Endodermal cell (in vitro differentiated cells): ENCODE measurements around the gene CES4A. TPM values are rescaled to one million over a fixed set of nuclear protein-coding genes. Genes with fewer than 3 reads are reported as not detected.

ENCODE experiments used
- DNase-seq: peaks from one replicate; pipeline ENCODE4 v3.0.0-alpha.2; 2017
- H3K27ac ChIP-seq: 2 replicates; pipeline ENCODE4 v1.5.1; 2013; ENCODE audit warnings: mild to moderate bottlenecking, low read depth, low read length, moderate library complexity
- H3K27me3 ChIP-seq: 2 replicates; pipeline ENCODE4 v1.6.1; 2013; ENCODE audit warnings: mild to moderate bottlenecking, low read length, moderate library complexity; ENCODE audit not compliant: insufficient read depth, control insufficient read depth, poor library complexity, severe bottlenecking
- H3K36me3 ChIP-seq: 2 replicates; pipeline ENCODE4 v1.7.0; 2013; ENCODE audit warnings: mild to moderate bottlenecking, low read length, moderate library complexity; ENCODE audit not compliant: control insufficient read depth, insufficient read depth
- H3K4me1 ChIP-seq: one replicate; pipeline ENCODE4 v1.7.0; 2013; ENCODE audit warnings: low read length; ENCODE audit not compliant: control insufficient read depth, insufficient read depth
- H3K4me3 ChIP-seq: 2 replicates; pipeline ENCODE4 v1.5.1; 2013; ENCODE audit warnings: mild to moderate bottlenecking, low read length, moderate library complexity
- H3K9ac ChIP-seq: 2 replicates; pipeline ENCODE4 v1.6.1; 2013; ENCODE audit warnings: mild to moderate bottlenecking, low read length, moderate library complexity; ENCODE audit not compliant: poor library complexity, severe bottlenecking; ENCODE audit errors: extremely low read depth
- H3K9me3 ChIP-seq: 2 replicates; pipeline ENCODE4 v1.6.1; 2013; ENCODE audit warnings: mild to moderate bottlenecking, low read length, moderate library complexity; ENCODE audit not compliant: control insufficient read depth
- H3K27ac Mint-ChIP-seq: 2 replicates; pipeline ENCODE4 v1.8.0; 2020; ENCODE audit warnings: mixed read lengths
- H3K27me3 Mint-ChIP-seq: 2 replicates; pipeline ENCODE4 v1.8.0; 2021; ENCODE audit warnings: mild to moderate bottlenecking, mixed read lengths; ENCODE audit not compliant: insufficient read depth
- H3K36me3 Mint-ChIP-seq: 2 replicates; pipeline ENCODE4 v1.8.0; 2020; ENCODE audit warnings: low read depth, mixed read lengths
- H3K4me1 Mint-ChIP-seq: 2 replicates; pipeline ENCODE4 v1.8.0; 2020; ENCODE audit warnings: mixed read lengths
- H3K4me3 Mint-ChIP-seq: 2 replicates; pipeline ENCODE4 v1.8.0; 2020; ENCODE audit warnings: mild to moderate bottlenecking, moderate library complexity, mixed read lengths
- H3K9me3 Mint-ChIP-seq: 2 replicates; pipeline ENCODE4 v1.8.0; 2020; ENCODE audit warnings: mild to moderate bottlenecking, mixed read lengths
- WGBS, 2 experiments: methylation state at CpG; one replicate each; pipeline versions ENCODE4 v1.1.5 to v1.1.7; 2013; ENCODE audit warnings: missing lambda C conversion rate in 2 of 2, mixed read lengths in 1 of 2; ENCODE audit not compliant: insufficient coverage in 1 of 2, insufficient read length in 1 of 2; 5-methylcytosine and 5-hydroxymethylcytosine counted together
- total RNA-seq, 2 donors: library from RNA; stranded (reverse); fragmentation: NEBNext Ultra II Directional in 1 of 2; extraction: Animal tissue kit (Norgen Biotek cat#: 25700) in 1 of 2; gene quantifications; 2 replicates in 1 of 2; 3 replicates in 1 of 2; pipeline ENCODE4 v1.2.1, GENCODE V29; 2021
- TF ChIP-seq, protein P1 (sequence below): fragments of 200-600 bp; sonication (generic); conservative IDR thresholded peaks from 2 replicates; pipeline ENCODE4 v1.5.0; 2021; ENCODE audit warnings: antibody characterized with exemption, mild to moderate bottlenecking

Gene CES4A
- total RNA-seq, 2 donors from 2014 or later = 3.0 to 3.8 TPM

- no peak overlapping the region for H3K27ac ChIP-seq
- Mint-ChIP-seq H3K4me1 (no peaks in the 10 kb centered on the region), H3K9me3 (peaks cover 11% of the 10 kb centered on the region), H3K36me3 (peaks cover 13% of the 10 kb centered on the region), H3K27ac (no peak overlapping the region), H3K27me3 (peaks cover 13% of the 10 kb centered on the region), H3K4me3 (no peak overlapping the region)
- peaks cover 33% of the 10 kb centered on the region for H3K27me3 ChIP-seq
- H3K4me3 ChIP-seq = no peak overlapping the region
- peak; percentile 95 for DNase-seq
- WGBS, 2 experiments = 62 to 78% methylated on average over 7 to 16 of the region's 23 CpGs
- peaks cover 1% of the 10 kb centered on the region for H3K36me3 ChIP-seq
- H3K9me3 ChIP-seq = peaks cover 14% of the 10 kb centered on the region
- H3K4me1 ChIP-seq = no peaks in the 10 kb centered on the region
- TF ChIP-seq, protein P1, sequence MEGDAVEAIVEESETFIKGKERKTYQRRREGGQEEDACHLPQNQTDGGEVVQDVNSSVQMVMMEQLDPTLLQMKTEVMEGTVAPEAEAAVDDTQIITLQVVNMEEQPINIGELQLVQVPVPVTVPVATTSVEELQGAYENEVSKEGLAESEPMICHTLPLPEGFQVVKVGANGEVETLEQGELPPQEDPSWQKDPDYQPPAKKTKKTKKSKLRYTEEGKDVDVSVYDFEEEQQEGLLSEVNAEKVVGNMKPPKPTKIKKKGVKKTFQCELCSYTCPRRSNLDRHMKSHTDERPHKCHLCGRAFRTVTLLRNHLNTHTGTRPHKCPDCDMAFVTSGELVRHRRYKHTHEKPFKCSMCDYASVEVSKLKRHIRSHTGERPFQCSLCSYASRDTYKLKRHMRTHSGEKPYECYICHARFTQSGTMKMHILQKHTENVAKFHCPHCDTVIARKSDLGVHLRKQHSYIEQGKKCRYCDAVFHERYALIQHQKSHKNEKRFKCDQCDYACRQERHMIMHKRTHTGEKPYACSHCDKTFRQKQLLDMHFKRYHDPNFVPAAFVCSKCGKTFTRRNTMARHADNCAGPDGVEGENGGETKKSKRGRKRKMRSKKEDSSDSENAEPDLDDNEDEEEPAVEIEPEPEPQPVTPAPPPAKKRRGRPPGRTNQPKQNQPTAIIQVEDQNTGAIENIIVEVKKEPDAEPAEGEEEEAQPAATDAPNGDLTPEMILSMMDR = peak; percentile 93
- H3K9ac ChIP-seq = no peak overlapping the region
Measured at GRCh38 chr16:66947302-66948065, 40.9 kb upstream of the CES4A start.

DNA sequence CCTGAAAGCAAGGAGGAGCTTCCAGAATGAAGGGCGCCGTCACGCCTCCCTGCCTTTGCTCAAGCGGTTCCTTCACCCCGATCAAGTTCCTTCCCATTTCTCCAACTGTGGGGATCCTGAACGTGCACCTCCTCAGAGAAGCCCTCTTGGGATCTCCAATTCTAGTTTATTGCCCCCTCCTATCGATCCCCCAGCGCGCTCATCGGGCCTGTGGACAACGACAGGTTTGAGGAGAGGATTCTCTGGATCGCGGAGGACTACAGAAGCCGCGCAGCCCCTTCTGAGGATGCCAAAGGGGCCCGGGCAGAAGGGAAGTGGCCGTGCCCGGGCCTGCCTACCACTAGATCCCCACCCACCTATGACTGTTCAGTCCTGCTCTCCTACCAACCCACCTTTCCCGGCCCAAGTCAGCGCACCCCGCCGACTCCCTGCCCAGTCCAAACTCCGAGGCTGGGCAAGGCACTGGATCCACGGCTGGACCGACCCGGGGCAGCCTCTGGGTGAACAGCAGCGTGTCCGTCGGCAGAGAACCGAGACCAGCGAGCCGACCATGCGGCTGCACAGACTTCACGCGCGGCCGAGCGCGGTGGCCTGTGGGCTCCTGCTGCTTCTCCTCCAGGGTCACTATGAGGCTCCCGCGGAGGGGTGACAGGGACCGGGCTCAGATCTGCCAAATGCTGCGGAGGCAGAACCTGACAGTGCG, 40.1 kb upstream of the CES4A start:
- Mint-ChIP-seq H3K36me3 (peaks cover 6% of the 10 kb centered on the region), H3K9me3 (peaks cover 13% of the 10 kb centered on the region), H3K4me1 (peaks cover 6% of the 10 kb centered on the region), H3K27ac (no peak overlapping the region), H3K4me3 (no peak overlapping the region), H3K27me3 (peaks cover 13% of the 10 kb centered on the region)
- no peak overlapping the region for H3K4me3 ChIP-seq
- DNase-seq = peak; percentile 63
- no peak overlapping the region for H3K27ac ChIP-seq
- no peaks in the 10 kb centered on the region for H3K36me3 ChIP-seq
- H3K27me3 ChIP-seq = peaks cover 33% of the 10 kb centered on the region
- TF ChIP-seq, protein P1 = no peak
- 63 to 78% methylated on average over 15 to 44 of the region's 44 CpGs for WGBS, 2 experiments
- H3K9ac ChIP-seq = no peak overlapping the region
- H3K4me1 ChIP-seq = no peaks in the 10 kb centered on the region
- peaks cover 14% of the 10 kb centered on the region for H3K9me3 ChIP-seq

- H3K4me3 Mint-ChIP-seq = no peak overlapping the region
- H3K4me1 Mint-ChIP-seq = peaks cover 6% of the 10 kb centered on the region
- no peak overlapping the region for H3K27ac ChIP-seq
- peaks cover 4% of the 10 kb centered on the region for H3K36me3 Mint-ChIP-seq
- H3K9ac ChIP-seq = no peak overlapping the region
- no peak overlapping the region for H3K4me3 ChIP-seq
- H3K27me3 Mint-ChIP-seq = peaks cover 13% of the 10 kb centered on the region
- H3K27ac Mint-ChIP-seq = no peak overlapping the region
- no peaks in the 10 kb centered on the region for H3K36me3 ChIP-seq
- WGBS, 2 experiments = 75 to 79% methylated on average over 13 to 21 of the region's 21 CpGs
- H3K4me1 ChIP-seq = no peaks in the 10 kb centered on the region
- TF ChIP-seq, protein P1 = no peak
- H3K9me3 Mint-ChIP-seq = peaks cover 13% of the 10 kb centered on the region
- H3K9me3 ChIP-seq = peaks cover 14% of the 10 kb centered on the region
- peaks cover 33% of the 10 kb centered on the region for H3K27me3 ChIP-seq
- no peak for DNase-seq
Measured at GRCh38 chr16:66948837-66949225, 39.6 kb upstream of the CES4A start.
